T47D (cell line): ENCODE results near the gene CLPTM1.
A peak's percentile ranks its signal among the peaks of the same experiment; 100 is the strongest.

Source experiments
- DNase-seq, 2 experiments: peaks; one replicate each; pipeline versions ENCODE4 v3.0.0 to v3.0.0-alpha.2; 2011 to 2012; ENCODE audit warnings: low read depth in 1 of 2, low spot score in 1 of 2
- JUND ChIP-seq: IDR thresholded peaks from 2 replicates; pipeline ENCODE4 v1.6.1; 2012; ENCODE audit warnings: low read depth
- in situ Hi-C: cut with HindIII; loops from 2 replicates; pipeline ENCODE4 v1.10.0; 2016; ENCODE audit warnings: low sequenced_read_pairs, low pct_unique_long_range_greater_than_20kb

CLPTM1 gene

DNA sequence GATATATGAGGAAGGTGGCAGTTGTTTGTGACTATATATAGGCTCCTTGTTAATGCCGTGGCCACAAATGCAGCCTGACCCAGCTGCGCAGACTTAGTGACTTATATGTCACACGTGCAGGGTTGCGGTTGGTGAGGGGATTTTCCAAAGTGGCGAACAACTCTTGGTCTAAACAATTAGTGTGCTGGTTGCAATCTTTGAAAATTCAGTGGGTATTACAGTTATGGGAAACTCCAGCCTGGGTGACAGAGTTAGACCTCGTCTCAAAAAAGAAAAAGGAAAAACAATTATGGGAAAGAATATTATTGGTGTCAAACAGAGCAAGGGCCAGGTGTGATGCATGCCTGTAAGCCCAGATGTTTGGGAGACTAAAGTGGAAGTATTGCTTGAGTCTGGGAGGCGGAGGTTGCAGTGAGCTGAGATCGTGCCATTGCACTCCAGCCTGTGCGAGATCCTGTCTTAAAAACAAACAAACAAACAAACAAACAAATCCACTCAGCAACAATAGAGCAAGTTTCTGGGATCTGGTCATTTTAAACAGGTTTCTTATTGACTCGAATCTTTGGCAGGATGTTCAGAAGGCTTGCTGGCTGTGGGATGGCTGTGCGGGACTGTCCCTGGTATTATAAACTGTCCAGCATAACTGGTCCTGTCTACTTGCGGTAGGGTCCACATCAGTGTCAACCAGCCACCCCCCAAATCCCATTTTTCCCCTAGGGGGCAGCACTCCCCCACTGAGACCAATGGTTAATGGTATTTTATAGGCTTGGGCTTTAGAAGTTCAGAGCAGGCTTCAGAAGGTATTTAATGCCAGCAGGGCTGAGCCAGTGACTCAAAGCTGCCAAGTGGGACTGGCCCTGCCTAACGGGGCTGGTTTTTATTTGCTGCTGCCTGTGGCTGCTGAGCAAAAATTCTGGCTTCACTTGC, 61.5 kb downstream of the CLPTM1 start:
- TF ChIP-seq JUND = no peak
- in situ Hi-C loops = no loop called here
- DNase-seq = peak; percentile 79 to 83

DNA sequence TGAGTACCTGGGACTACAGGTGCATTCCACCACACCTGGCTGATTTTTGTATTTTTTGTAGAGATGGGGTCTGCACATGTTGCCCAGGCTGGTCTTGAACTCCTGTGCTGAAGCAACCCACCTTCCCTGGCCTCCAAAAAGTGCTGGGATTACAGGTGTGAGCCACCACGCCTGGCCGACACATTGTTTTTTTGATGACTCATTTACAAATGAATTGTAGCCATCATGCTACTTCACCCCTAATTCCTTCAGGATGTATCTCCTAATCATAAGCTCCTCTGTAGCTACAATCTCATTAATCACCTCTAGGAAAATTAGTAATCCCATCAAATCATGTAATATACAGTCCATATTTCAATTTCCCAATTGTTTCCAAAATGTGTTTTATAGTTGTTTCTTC, 64.0 kb downstream of the CLPTM1 start:
- no peak for DNase-seq
- TF ChIP-seq JUND = no peak
- in situ Hi-C loops = no loop called here

DNA sequence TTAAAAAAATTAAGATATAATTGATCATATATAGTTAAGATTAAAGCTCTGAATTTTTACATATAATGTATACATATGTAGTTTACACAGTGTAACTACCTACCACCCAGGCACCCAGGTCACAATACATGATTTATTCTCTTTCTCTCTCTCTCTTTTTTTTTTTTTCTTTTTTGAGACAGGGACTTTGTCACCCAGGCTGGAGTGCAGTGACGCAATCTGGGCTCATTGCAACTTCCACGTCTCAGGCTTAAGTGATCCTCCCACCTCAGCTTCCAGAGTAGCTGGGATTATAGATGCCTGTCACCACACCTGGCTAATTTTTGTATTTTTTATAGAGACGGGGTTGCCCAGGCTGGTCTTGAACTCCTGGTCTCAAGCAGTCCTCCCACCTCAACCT, 64.9 kb downstream of the CLPTM1 start:
- no peak for DNase-seq
- no peak for TF ChIP-seq JUND
- in situ Hi-C loops = no loop called here

DNA sequence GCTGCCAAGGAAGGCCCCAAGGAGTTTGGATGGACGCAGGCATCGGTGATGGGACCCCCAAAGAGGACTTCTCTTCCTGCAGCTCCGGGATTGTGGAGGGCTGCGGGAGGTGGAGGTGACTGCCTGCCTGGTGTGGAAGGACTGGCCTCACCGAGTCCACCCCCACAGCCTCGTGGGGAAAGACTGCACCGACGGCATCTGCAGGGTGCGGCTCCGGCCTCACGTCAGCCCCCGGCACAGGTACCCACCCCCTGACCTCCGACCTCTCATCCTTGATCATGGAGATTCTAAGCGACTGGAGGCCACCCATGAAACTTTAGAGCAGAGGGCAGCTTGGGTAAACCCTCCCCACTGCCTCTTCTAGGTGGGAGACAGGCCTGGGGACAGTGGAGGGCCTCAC, 66.8 kb downstream of the CLPTM1 start:
- in situ Hi-C loops = no loop called here
- TF ChIP-seq JUND = no peak
- DNase-seq = no peak

DNA sequence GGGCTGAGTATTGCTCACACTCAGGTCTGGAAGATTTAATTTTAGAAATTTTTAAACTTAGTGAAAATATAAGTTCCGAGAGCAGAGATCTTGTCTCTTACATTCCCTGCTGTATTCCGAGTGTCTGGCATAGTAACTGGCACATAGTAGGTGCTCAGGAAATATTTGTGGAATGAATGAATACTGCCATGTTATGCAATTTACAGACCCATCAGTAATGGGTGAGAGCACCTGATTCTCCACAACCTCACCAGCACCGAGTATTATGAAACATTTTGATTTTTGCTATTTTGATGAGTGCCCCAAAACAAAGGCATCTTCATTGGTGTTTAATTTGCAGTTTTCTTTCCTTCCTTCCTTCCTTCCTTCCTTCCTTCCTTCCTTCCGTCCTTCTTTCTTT, 67.9 kb downstream of the CLPTM1 start:
- in situ Hi-C loops = no loop called here
- no peak for DNase-seq
- TF ChIP-seq JUND = no peak

DNA sequence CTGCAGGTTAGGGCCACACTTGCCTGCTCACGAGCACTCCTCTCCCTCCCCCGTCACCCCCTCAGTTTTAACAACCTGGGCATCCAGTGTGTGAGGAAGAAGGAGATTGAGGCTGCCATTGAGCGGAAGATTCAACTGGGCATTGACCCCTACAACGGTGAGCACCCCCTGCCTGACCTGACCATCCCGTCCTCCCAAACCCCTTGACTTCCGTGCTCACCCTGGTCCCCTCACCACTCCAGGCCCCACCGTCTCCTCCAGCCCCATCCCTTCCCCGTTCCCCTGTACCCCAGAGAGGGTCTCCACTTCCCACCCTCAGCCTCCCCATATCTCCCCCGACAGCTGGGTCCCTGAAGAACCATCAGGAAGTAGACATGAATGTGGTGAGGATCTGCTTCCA, 70.1 kb downstream of the CLPTM1 start:
- DNase-seq = no peak
- in situ Hi-C loops = no loop called here
- TF ChIP-seq JUND = no peak

DNA sequence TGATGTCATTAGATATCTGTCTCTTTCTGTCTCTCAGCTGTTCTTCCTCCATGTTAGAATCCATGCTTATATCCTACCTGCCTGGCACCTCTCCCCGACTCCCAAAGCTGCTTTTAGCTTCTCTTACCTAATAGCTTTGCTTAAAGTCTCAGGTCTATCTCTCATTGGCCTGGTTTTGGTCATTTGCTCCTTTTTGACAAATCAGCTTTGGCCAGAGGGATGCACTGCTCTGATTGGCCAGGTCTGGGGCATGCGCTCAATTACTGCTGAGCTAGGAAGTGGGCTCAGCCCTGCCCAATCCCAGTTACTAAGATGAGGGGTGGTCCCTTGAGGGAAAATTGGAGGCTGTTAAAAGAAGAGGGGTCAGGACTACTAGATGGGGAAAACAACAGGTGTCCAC, 72.2 kb downstream of the CLPTM1 start:
- TF ChIP-seq JUND = no peak
- no peak for DNase-seq
- in situ Hi-C loops = no loop called here

DNA sequence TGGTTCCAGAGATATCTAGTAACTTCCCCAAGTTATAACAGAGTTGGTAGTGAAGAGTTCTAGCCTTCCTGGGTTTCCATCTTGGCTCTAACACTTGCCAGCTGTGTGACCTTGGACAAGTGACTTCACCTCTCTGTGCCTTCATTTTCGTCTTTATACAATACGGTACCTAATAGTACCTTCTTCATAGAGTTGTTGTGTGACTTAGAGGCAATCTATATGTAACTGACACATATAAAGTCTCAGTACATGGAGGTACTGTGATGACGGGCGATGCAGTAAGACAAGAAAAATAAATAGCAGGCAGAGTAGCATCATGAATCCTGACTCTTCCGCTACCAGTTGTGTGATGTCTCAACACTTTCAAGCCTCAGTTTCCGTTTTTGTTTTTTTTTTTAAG, 75.6 kb downstream of the CLPTM1 start:
- in situ Hi-C loops = no loop called here
- no peak for TF ChIP-seq JUND
- no peak for DNase-seq

DNA sequence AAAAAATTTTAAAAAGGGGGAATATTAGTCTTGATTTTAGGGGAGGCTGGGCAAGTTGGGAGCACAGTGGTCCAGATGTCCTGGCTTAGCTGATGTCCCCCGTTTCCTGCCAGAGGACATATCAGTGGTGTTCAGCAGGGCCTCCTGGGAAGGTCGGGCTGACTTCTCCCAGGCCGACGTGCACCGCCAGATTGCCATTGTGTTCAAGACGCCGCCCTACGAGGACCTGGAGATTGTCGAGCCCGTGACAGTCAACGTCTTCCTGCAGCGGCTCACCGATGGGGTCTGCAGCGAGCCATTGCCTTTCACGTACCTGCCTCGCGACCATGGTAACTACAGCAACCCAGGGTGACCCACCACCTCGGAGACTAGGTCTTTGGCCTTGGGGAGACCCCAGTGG, 77.2 kb downstream of the CLPTM1 start:
- TF ChIP-seq JUND = no peak
- no peak for DNase-seq
- in situ Hi-C loops = no loop called here

DNA sequence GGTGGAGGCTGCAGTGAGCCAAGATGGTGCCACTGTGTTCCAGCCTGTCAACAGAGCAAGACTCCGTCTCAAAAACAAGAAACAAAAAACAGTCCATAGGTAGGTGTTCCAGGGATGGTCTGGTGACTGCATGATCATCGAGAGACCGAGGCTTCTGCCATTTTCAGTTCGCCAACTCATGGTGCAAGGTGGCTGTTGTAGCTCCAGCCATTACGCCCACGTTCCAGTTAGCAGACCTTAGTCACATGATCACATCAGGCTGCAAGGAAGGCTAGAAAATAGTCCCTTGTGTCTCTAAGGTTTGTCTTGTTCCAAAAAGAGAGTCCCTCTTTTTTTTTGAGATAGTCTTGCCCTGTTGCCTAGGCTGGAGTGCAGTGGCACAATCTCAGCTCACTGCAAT, 80.6 kb downstream of the CLPTM1 start:
- in situ Hi-C loops = no loop called here
- DNase-seq = no peak
- no peak for TF ChIP-seq JUND

DNA sequence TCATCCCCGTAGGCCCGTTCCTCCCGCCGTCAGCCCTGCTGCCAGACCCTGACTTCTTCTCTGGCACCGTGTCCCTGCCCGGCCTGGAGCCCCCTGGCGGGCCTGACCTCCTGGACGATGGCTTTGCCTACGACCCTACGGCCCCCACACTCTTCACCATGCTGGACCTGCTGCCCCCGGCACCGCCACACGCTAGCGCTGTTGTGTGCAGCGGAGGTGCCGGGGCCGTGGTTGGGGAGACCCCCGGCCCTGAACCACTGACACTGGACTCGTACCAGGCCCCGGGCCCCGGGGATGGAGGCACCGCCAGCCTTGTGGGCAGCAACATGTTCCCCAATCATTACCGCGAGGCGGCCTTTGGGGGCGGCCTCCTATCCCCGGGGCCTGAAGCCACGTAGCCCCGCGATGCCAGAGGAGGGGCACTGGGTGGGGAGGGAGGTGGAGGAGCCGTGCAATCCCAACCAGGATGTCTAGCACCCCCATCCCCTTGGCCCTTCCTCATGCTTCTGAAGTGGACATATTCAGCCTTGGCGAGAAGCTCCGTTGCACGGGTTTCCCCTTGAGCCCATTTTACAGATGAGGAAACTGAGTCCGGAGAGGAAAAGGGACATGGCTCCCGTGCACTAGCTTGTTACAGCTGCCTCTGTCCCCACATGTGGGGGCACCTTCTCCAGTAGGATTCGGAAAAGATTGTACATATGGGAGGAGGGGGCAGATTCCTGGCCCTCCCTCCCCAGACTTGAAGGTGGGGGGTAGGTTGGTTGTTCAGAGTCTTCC, 82.4 kb downstream of the CLPTM1 start:
- TF ChIP-seq JUND = no peak
- in situ Hi-C loops = no loop called here
- DNase-seq = no peak

DNA sequence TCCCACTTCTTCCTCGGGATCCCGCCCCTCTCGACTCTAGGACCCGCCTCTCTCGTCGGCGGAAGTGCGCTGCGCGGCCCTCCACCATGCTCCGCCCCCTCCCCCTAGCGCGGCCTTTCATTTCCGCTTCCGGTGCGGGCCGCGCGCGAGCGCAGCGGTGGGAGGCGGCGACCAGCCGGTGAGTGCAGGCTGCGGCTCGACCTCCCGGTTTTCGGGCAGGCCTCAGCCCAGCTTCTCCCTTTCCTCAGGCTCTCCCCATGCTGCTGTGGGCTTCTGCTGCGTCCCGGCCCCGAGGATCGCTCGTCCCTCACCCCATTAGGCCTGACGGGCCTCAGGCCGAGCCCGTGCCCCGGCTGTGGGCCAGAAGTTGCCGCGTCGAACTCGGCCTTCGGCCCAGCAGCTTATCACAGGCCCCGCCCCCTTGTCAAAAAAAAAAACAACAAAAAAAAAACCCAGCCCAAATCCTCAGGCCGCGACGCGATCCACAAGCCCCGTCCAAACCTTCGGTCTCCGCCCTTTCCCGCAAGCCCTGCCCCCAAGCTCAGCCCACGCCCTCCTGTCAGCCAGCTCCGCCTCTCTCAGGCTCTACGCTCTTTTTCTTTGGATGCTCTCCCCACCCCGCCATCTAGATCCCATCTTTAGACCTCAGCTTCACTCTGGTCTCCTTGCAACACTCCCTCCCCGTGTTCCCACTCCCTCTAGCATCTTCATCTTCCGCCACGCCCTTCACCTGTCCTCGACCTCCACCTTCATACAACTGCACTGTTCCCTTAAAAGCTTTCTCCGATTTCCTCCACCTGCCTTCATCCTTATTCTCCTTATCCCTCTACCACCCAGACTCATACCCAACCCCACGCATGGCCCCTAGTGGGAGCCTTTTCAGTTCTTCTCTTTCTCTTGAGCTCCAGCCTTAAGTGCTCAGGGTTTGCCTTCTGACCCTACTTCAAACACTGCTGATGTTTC, 84.0 kb downstream of the CLPTM1 start, which contains the start of gene CLASRP:
CLASRP (plus strand) TSS at position 115 of the 963 bp plus-strand sequence. CDS start 1,168 bp downstream, outside the sequence.
- TF ChIP-seq JUND = no peak
- in situ Hi-C loops = no loop called here
- peak; percentile 53 to 89 for DNase-seq
